HFF-Myc (cell line): Measurements from ENCODE around the gene MRPL10.

Source experiments
- DNase-seq: peaks from one replicate; pipeline ENCODE4 v3.0.0-alpha.2; 2011; ENCODE audit warnings: low read depth; ENCODE audit errors: extremely low read depth
- H3K4me3 ChIP-seq: replicated peaks from 2 replicates; pipeline ENCODE4 v1.5.1; 2011; ENCODE audit warnings: low read depth, mild to moderate bottlenecking, control low read depth, low read length
- TF ChIP-seq, protein P1 (sequence below): IDR thresholded peaks from 2 replicates; pipeline ENCODE4 v1.5.1; 2012; ENCODE audit warnings: mild to moderate bottlenecking, low read depth, low read length, control low read depth; ENCODE audit errors: missing control alignments

Gene MRPL10

DNA sequence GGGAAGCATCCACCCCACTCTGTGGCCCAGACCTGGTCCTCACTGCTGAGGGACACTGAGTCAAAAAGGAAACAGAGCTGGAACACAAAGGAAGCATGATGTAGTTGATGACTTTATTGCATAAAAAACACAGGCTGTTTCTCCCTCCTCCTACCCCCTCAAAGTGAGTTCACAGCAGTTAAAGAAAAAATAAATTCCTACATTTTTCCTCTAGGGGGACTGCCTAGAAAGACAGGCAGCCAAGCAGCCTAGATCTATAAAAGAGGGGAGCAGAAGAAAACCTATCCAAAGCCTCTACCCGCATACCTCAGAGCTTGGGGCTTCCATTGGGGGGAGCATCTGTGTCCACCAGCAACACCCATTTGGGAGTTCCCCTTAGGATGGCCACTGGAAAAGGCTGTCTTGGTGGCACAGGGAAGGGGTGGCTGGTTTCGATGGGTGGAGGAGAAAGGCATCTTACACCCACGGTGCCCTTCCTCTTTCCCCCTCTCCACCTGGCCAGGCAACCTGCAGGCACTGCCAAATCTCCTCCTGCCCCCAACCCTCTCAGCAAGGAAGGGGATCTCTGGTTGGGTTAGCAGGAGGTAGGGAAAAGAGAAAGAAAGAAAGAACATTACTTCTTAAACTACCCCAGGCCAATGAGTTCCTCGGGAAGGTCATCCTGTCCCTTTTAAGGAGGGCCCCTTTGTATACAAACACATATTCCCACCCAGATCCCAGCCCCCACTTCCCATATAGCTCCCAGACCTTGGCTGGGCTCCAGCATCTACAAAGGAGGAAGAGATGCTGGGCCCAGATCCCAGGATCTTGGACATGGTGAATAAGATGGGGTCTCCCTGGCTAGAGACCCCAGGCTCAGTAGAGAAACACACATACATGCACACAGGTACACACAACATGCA is 13.7 kb upstream of the MRPL10 start:
- DNase-seq, result no peak
- TF ChIP-seq, protein P1, sequence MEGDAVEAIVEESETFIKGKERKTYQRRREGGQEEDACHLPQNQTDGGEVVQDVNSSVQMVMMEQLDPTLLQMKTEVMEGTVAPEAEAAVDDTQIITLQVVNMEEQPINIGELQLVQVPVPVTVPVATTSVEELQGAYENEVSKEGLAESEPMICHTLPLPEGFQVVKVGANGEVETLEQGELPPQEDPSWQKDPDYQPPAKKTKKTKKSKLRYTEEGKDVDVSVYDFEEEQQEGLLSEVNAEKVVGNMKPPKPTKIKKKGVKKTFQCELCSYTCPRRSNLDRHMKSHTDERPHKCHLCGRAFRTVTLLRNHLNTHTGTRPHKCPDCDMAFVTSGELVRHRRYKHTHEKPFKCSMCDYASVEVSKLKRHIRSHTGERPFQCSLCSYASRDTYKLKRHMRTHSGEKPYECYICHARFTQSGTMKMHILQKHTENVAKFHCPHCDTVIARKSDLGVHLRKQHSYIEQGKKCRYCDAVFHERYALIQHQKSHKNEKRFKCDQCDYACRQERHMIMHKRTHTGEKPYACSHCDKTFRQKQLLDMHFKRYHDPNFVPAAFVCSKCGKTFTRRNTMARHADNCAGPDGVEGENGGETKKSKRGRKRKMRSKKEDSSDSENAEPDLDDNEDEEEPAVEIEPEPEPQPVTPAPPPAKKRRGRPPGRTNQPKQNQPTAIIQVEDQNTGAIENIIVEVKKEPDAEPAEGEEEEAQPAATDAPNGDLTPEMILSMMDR, result peak; percentile 34
- H3K4me3 ChIP-seq, result no peak overlapping the region

DNA sequence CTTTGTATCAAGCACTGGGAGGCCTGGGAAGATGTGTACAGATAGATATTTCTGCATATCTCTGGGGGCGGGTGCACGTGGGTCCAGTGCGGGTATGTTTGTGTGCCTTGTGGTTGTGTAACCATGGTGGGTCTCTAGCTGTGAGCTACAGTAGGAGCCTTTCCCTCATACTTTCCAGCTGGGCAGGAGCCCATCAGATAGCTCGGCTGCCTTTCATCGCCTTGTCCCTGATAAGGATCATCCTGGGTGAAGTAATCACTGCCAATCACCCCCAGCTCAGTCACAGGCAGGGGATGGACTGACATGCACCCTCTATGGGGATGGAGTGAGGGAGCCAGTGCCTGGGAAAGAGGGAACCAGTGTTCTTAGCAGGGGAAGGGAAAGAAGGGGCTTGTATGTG is 12.9 kb upstream of the MRPL10 start:
- TF ChIP-seq, protein P1, result no peak
- no peak for DNase-seq
- H3K4me3 ChIP-seq, result no peak overlapping the region

DNA sequence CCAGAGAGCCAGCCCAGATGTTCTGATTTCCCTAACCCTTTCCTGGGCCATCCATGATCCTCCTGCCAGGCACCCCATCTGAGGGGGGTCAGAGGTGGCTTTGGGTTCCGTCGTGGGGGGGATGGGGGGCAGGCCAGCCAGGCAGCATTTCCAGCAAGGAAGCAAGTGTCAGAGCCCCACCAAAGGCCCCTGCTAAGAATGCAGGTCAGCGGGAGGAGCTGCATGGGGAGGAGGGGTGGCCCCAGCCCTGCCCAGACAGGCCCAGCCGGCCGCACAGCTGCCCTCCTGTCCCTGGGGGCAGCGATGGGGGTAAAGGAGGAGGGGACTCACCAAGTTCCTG is 12.0 kb upstream of the MRPL10 start:
- TF ChIP-seq, protein P1, result no peak
- no peak for DNase-seq
- no peak overlapping the region for H3K4me3 ChIP-seq

DNA sequence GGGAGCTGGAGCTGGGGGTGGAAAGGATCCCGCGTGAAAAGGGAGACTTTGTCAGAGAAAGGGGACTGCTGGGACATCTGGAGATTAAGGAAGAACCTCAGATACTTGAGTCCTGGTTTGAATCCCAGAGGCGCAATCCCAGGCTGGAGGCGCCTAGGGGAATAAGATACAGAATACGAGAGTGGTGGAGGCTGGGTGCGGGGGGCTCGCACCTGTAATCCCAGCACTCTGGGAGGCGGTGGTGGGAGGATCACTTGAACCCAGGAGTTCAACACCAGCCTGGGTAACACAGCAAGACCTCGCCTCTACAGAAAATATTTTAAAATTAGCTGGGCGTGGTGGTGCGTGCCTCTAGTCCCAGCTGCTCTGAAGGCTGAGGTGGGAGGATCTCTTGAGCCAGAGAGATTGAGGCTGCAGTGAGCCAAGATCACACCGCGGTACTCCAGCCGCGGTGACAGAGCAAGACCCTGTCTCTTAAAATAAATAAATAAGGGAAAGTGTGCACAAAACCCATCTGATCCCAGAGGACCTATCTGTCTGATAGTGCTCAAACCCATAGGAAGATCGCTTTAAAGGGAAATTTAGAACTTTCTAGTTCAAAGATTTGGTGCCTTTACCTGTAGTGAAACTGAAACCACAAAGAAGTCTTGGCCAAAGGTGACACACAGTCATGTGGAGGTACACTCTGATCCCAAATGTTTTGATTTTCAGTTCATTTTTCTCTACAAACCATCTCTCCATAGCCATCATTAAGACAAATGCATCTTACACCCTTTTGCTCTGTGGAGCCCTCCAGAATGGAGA is 10.3 kb upstream of the MRPL10 start:
- DNase-seq, result no peak
- peak overlapping the region; percentile 75 for H3K4me3 ChIP-seq
- TF ChIP-seq, protein P1, result no peak

DNA sequence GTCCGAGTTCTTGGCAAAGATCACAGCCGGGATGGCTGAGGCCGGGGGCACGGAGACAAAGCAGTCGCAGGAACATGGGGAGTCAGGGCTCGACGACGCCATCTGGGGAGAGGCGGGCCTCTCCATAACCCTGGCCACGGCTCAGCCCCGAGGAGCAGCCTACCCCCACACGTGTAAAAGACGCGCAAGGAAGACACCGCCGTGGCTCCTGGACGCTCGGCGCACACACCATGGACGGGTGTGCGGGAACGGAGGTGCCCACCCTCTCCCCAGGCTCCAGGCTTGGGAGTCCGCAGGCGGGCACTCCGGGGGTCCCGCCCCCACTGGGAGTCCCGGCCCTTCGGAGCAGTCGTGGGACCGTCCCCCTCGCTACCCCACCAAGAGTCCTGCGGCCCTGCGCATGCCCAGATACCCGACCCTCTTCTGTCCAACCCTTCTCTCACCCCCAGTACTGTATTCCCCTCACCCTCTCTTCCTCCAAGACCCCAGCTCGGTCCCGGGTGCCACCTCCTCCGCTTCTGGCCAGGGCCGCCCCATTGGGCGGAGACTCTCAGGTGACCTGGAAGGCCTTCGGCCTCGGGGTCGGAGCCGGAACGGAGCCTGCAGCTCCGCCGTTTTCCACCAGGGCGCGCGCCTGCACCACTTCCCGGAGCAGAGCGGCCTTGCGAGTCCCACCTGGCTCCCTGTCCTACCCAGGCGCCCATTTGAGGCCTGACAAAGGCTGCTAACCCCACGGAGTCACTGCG is 9.6 kb upstream of the MRPL10 start, which contains the start of gene SCRN2:
TSS of gene SCRN2 (minus strand) at position 532 of the 746 bp plus-strand sequence. CDS start at position 102, 430 bp downstream.
- H3K4me3 ChIP-seq, result peak within 1 kb of the TSS; percentile 75
- TF ChIP-seq, protein P1, result peak; percentile 93
- peak; percentile 38 for DNase-seq

DNA sequence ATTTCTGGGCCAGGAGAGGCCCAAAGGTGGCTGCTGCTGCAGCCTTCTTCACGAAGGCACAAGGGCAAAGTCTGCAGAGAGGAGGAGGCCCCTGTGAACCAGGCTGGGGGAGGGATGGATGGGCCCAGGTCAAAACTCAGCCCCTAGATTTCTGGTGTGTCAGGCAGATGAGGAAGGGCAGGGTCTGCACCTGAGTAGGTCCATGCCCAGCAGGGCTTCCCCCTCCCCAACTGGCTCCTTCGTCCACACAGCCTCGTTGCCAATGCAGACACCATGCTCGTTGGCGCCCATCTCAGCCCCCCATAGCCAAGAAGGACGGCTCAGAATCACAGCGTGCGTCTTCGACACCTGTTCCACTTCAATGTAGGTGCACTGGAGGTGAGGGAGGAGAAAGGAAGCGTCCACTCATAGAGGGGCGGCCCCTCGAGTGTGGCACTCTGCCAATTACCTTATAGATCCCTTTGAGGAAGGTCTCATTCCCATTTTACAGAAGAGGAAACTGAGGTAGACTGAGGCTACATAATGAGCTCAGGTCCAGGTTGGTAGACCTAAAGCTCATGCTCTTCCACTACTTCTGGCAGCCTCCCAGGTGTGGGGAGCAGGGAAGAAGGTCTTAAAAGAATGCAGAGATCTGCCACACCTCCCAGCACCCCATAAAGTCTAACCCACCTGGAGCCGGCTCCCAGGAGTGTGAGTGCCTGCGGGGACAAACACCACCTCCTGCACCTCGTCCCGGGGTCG is 8.8 kb upstream of the MRPL10 start:
- peak overlapping the region; percentile 75 for H3K4me3 ChIP-seq
- TF ChIP-seq, protein P1, result no peak
- DNase-seq, result no peak
